GM19240 (cell line): ENCODE results near the gene DTNB.

Experiments used
- DNase-seq: peaks from one replicate; pipeline ENCODE4 v3.0.0; 2011; ENCODE audit warnings: low spot score; ENCODE audit not compliant: insufficient read length

DTNB gene

GRCh38 chr2:25328152-25329085 lies 345.0 kb downstream of the DTNB start:
- DNase-seq = no peak
